Smooth muscle cell of the brain vasculature (primary cell): ENCODE results near the gene MED17.

ENCODE experiments used
- DNase-seq: peaks from one replicate; pipeline ENCODE4 v3.0.0-alpha.2; 2012; ENCODE audit warnings: low read depth, low spot score

MED17 gene

GRCh38 chr11:93849751-93850593 lies 65.9 kb downstream of the MED17 start:
- no peak for DNase-seq

- DNase-seq, result no peak
Measured at GRCh38 chr11:93850594-93851018, 66.5 kb downstream of the MED17 start, which contains the start of gene VSTM5. TSS of gene VSTM5 (minus strand) at chr11:93850618. CDS start at chr11:93850502, 116 bp downstream.

- no peak for DNase-seq
Measured at GRCh38 chr11:93852242-93852641, 68.2 kb downstream of the MED17 start.

- no peak for DNase-seq
Measured at GRCh38 chr11:93857413-93858120, 73.5 kb downstream of the MED17 start.

- DNase-seq, result no peak
Measured at GRCh38 chr11:93858121-93858775, 74.2 kb downstream of the MED17 start.

- no peak for DNase-seq
Measured at GRCh38 chr11:93861808-93862207, 77.7 kb downstream of the MED17 start.
